ENCODE measurements around the gene DSTN.

DNA sequence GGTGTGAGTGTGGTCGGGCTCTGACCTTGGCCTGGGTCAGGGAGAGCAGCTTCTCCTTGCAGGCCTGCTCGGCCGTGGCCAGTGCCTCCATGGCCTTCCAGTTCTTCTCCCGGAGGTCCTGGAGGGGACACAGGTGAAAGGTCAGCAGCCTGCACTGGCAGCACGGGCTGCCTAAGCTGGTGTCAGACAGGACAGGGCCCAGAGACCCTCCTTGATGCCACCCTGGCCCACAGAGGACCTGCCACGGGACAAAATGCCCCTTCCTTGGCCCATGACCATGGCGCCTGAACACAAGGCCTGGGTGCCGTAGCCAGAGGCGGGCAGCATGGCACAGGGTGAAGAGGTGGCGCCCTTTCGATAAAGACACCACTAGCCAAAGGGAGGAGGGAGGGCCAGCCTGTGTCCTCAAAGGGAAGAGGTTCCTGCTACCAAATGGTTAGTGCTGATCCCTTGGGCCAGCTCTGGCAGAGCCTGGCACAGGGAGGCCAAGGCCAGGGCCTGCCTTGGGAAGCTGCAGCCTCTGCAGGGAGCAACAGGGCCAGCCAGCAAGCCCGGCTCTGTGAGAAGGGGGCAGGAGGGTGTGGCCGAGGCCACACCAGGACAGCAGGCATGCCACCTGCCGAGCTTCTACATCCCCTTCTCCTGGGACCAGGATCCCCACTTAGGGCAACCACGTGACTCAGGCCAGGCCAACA lies 54.8 kb downstream of the DSTN start:
- TF ChIP-seq, protein P1, sequence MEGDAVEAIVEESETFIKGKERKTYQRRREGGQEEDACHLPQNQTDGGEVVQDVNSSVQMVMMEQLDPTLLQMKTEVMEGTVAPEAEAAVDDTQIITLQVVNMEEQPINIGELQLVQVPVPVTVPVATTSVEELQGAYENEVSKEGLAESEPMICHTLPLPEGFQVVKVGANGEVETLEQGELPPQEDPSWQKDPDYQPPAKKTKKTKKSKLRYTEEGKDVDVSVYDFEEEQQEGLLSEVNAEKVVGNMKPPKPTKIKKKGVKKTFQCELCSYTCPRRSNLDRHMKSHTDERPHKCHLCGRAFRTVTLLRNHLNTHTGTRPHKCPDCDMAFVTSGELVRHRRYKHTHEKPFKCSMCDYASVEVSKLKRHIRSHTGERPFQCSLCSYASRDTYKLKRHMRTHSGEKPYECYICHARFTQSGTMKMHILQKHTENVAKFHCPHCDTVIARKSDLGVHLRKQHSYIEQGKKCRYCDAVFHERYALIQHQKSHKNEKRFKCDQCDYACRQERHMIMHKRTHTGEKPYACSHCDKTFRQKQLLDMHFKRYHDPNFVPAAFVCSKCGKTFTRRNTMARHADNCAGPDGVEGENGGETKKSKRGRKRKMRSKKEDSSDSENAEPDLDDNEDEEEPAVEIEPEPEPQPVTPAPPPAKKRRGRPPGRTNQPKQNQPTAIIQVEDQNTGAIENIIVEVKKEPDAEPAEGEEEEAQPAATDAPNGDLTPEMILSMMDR (IDR thresholded peaks at IDR 0.05 in 4 of 5, conservative IDR thresholded peaks at IDR 0.05 in 1 of 5) = no peak
- TF ChIP-seq POLR2A (IDR thresholded peaks at IDR 0.05) = no peak
